ENCODE data around the gene ALOXE3. TPM values are rescaled to one million over a fixed set of nuclear protein-coding genes. Genes with fewer than 3 reads are reported as not detected.

The ALOXE3 gene
- polyA plus RNA-seq, 3 donors, result not detected

DNA sequence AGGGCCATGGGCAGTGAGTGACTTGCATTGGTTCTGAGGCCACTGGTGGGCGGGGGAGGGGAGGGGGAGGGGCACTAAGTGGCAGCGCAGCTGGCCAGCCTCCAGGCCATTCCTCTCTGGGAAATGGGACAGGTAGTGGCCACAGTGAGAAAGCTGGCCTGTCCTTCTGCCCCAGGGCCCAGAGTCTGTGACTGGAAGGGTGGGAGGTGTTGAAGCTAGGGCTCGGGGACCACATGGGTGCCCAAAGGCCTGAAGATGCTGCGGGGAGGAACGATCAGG is 30.4 kb downstream of the ALOXE3 start:
- Mint-ChIP-seq H3K4me1 (peaks cover 3% of the 10 kb centered on the region), H3K4me3 (no peak overlapping the region), H3K27ac (no peak overlapping the region), H3K36me3 (no peaks in the 10 kb centered on the region), H3K9me3 (peaks cover 0 to 4% (median 0%) of the 10 kb centered on the region in 7 donors), H3K27me3 (ENCODE audit: low read depth in 3 of 3) (peaks cover 25 to 54% (median 27%) of the 10 kb centered on the region in 3 donors)
- Histone ChIP-seq H3K4me3 (replicated peaks in 1 of 3; ENCODE audit: low read depth in 2 of 3, low read length in 3 of 3) (no peak overlapping the region), H3K36me3 (replicated peaks in 1 of 2; ENCODE audit: control insufficient read depth in 1 of 2, insufficient read depth in 2 of 2, low read length in 2 of 2) (no peaks in the 10 kb centered on the region), H4K20me1 (ENCODE audit: insufficient read depth, low read length) (no peaks in the 10 kb centered on the region), H3K9ac (ENCODE audit: insufficient read depth, low read length, poor library complexity, severe bottlenecking) (no peak overlapping the region), H3K4me2 (replicated peaks; ENCODE audit: extremely low read depth, low read length, poor library complexity, severe bottlenecking) (no peak overlapping the region), H3K9me3 (replicated peaks in 1 of 2; ENCODE audit: control insufficient read depth in 1 of 2, insufficient read depth in 1 of 2, low read length in 2 of 2) (no peaks in the 10 kb centered on the region), H2AFZ (ENCODE audit: insufficient read depth, low read depth, low read length, poor library complexity, severe bottlenecking) (no peak overlapping the region), H3K27me3 (ENCODE audit: control insufficient read depth in 2 of 2, insufficient read depth in 2 of 2, low read length in 2 of 2) (peaks cover 0 to 5% of the 10 kb centered on the region in 2 donors), H3K4me1 (ENCODE audit: control insufficient read depth in 1 of 2, insufficient read depth in 2 of 2, low read length in 2 of 2) (no peaks in the 10 kb centered on the region), H3K79me2 (ENCODE audit: insufficient read depth, low read length) (no peaks in the 10 kb centered on the region), H3K27ac (ENCODE audit: low read depth in 1 of 2, low read length in 2 of 2) (no peak overlapping the region)
- intact Hi-C loops (cut with micrococcal nuclease), result no loop called here
- no peak for TF ChIP-seq CTCF (IDR thresholded peaks at IDR 0.05)
- WGBS (ENCODE audit: insufficient coverage), result 79% methylated on average over 2 of the region's 5 CpGs
- DNase-seq, result no peak

GRCh38 chr17:8087075-8087951 is 31.0 kb downstream of the ALOXE3 start, which contains the start of gene ALOX12B:
ALOX12B (minus strand) TSS chr17:8087716; CDS start chr17:8087442, 274 bp downstream.
- Mint-ChIP-seq H3K9me3 (peaks cover 0 to 4% (median 0%) of the 10 kb centered on the region in 7 donors), H3K4me1 (peaks cover 3% of the 10 kb centered on the region), H3K4me3 (peak within 1 kb of the TSS in 1 of 2 donors; percentile 47), H3K27ac (no peak within 1 kb of the TSS), H3K36me3 (no peaks in the 10 kb centered on the region), H3K27me3 (ENCODE audit: low read depth in 3 of 3) (peaks cover 24 to 50% (median 27%) of the 10 kb centered on the region in 3 donors)
- Histone ChIP-seq H3K27me3 (ENCODE audit: control insufficient read depth in 2 of 2, insufficient read depth in 2 of 2, low read length in 2 of 2) (peaks cover 0 to 5% of the 10 kb centered on the region in 2 donors), H3K4me3 (replicated peaks in 1 of 3; ENCODE audit: low read depth in 2 of 3, low read length in 3 of 3) (no peak within 1 kb of the TSS), H3K4me1 (ENCODE audit: control insufficient read depth in 1 of 2, insufficient read depth in 2 of 2, low read length in 2 of 2) (no peaks in the 10 kb centered on the region), H3K9ac (ENCODE audit: insufficient read depth, low read length, poor library complexity, severe bottlenecking) (no peak within 1 kb of the TSS), H3K79me2 (ENCODE audit: insufficient read depth, low read length) (no peaks in the 10 kb centered on the region), H3K4me2 (replicated peaks; ENCODE audit: extremely low read depth, low read length, poor library complexity, severe bottlenecking) (no peak within 1 kb of the TSS), H3K9me3 (replicated peaks in 1 of 2; ENCODE audit: control insufficient read depth in 1 of 2, insufficient read depth in 1 of 2, low read length in 2 of 2) (no peaks in the 10 kb centered on the region), H2AFZ (ENCODE audit: insufficient read depth, low read depth, low read length, poor library complexity, severe bottlenecking) (no peak within 1 kb of the TSS), H3K36me3 (replicated peaks in 1 of 2; ENCODE audit: control insufficient read depth in 1 of 2, insufficient read depth in 2 of 2, low read length in 2 of 2) (no peaks in the 10 kb centered on the region), H3K27ac (ENCODE audit: low read depth in 1 of 2, low read length in 2 of 2) (no peak within 1 kb of the TSS), H4K20me1 (ENCODE audit: insufficient read depth, low read length) (no peaks in the 10 kb centered on the region)
- intact Hi-C loops (cut with micrococcal nuclease), result no loop called here
- no peak for TF ChIP-seq CTCF (IDR thresholded peaks at IDR 0.05)
- DNase-seq, result no peak
- WGBS (ENCODE audit: insufficient coverage), result 93% methylated on average over 18 of the region's 20 CpGs
